Psoas muscle (tissue), 8 donors: ENCODE measurements around the gene CNOT4. TPM values are rescaled to one million over a fixed set of nuclear protein-coding genes. Genes with fewer than 3 reads are reported as not detected.
"Not testable (repeated sequence)": the region's sequence is repeated elsewhere in the genome, so short reads cannot be mapped to it uniquely, and the experiment has no call there.

Experiments
- ATAC-seq, 4 donors: fragments of 200-7000 bp; cut with Tn5 transposase; one replicate each; pipeline ENCODE4 v1.9.1; 2020; ENCODE audit warnings: moderate library complexity in 3 of 4, mild to moderate bottlenecking in 2 of 4
- DNase-seq, 2 donors: peaks; one replicate each; pipeline ENCODE4 v3.0.0-alpha.2; 2020
- H3K27ac ChIP-seq: fragments of 200-600 bp; one replicate; pipeline ENCODE4 v1.8.0; 2022
- H3K27me3 ChIP-seq, 3 donors: fragments of 200-600 bp in 1 of 3; one replicate each; pipeline versions ENCODE4 v1.6.1 to v1.8.0; 2013 to 2022; ENCODE audit warnings: low read length in 2 of 3, mild to moderate bottlenecking in 2 of 3, moderate library complexity in 1 of 3; ENCODE audit not compliant: insufficient read depth in 3 of 3
- H3K36me3 ChIP-seq, 2 donors: fragments of 200-600 bp in 1 of 2; one replicate each; pipeline versions ENCODE4 v1.6.1 to v1.8.0; 2013 to 2022; ENCODE audit warnings: low read depth in 1 of 2, mild to moderate bottlenecking in 1 of 2, moderate library complexity in 1 of 2; ENCODE audit not compliant: insufficient read depth in 1 of 2
- H3K4me1 ChIP-seq: fragments of 200-600 bp; one replicate; pipeline ENCODE4 v1.8.0; 2022
- H3K4me3 ChIP-seq: fragments of 200-600 bp; one replicate; pipeline ENCODE4 v1.8.0; 2022; ENCODE audit warnings: mild to moderate bottlenecking
- H3K9me3 ChIP-seq: fragments of 200-600 bp; one replicate; pipeline ENCODE4 v1.8.0; 2022
- CTCF ChIP-seq: fragments of 200-600 bp; IDR thresholded peaks from one replicate; pipeline ENCODE4 v1.8.0; 2022; ENCODE audit warnings: antibody characterized with exemption
- WGBS, 3 donors: extraction: QIAGEN DNeasy Blood & Tissue Kit; methylation state at CpG; one replicate each; pipeline versions ENCODE4 v1.1.6 to v1.1.7; 2013; 5-methylcytosine and 5-hydroxymethylcytosine counted together
- intact Hi-C, 2 donors: fragments of 100-400 bp; cut with DNase I; formaldehyde crosslinking; loops; one replicate each; pipeline versions ENCODE4 v1.11.0 to v1.14.2; 2022
- polyA plus RNA-seq, 3 donors: library from polyadenylated mRNA; stranded (reverse); fragments of 200-250 nt; gene quantifications; one replicate each; pipeline ENCODE4 v1.2.3, GENCODE V29; 2013
- total RNA-seq, 4 donors: library from RNA; stranded (reverse); fragmentation: NEBNext Ultra II Directional in 2 of 4; extraction: Animal tissue kit (Norgen Biotek cat#: 25700) in 2 of 4; gene quantifications; one replicate each; pipeline versions ENCODE4 v1.2.1 to v1.2.4, GENCODE V29; 2021 to 2023
- donor health status: healthy with polysubstance abuse.
- donor health status: DM: no; HTN: no; CAD: no; lungs with moderate emphysema.
- donor health status: Bipolar disorder and iron deficiency.
- donor health status: healthy.
- donor health status: DM: yes; HTN: yes; CAD: no.
- donor health status: DM: no; HTN: no; CAD: no.
- donor health status: DM: no; HTN: no; CAD: no.
- donor health status: DM: yes; HTN: yes; CAD: no.

Gene CNOT4
- total and polyA plus RNA-seq, 7 donors = 8.3 to 43.7 (median 27.6) TPM

DNA sequence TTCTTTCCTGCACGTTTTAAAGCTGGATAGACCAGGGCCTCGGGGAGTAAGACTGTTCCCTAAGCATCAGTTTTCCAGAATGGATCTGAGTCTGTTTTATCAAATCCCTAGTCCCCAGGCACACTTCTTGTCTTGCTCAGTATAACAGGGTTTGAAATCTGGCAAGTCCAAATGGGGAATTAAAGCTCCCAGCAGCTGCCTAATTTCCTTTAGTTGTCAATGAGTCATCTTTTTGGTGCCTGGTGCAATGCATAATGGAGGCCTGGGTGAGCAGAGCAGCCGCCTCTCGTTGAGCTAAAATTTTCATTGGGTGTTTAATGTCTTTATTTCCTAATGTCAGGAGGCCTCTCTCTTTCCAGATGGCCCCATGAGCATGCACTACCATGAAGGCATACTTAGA is 188.3 kb downstream of the CNOT4 start:
- Histone ChIP-seq H3K27me3 (no peaks in the 10 kb centered on the region), H3K27ac (peak overlapping the region; percentile 36), H3K4me1 (peaks cover 19% of the 10 kb centered on the region), H3K36me3 (no peaks in the 10 kb centered on the region), H3K4me3 (no peak overlapping the region), H3K9me3 (no peaks in the 10 kb centered on the region)
- DNase-seq = no peak
- intact Hi-C loops = no loop called here
- no peak for TF ChIP-seq CTCF
- WGBS, 3 donors = 55 to 61% (median 60%) methylated on average over 4 of the region's 4 CpGs
- ATAC-seq = peak in 3 of 4 donors; percentile 38 to 59 (median 44)

DNA sequence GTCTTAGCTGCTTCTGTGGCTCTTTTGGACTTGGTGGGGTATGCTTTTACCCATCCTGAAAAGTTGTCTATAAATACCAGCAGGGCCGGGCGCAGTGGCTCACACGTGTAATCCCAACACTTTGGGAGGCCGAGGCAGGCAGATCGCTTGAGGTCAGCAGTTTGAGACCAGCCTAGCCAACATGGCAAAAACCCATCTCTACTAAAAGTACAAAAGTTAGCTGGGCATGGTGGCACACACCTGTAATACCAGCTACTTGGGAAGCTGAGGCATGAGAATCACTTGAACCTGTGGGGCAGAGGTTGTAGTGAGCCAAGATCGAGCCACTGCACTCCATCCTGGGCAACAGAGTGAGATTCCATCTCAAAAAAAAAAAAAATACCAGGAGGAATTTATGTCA is 188.9 kb downstream of the CNOT4 start:
- intact Hi-C loops, H3K4me3 ChIP-seq, DNase-seq, H3K27ac ChIP-seq, H3K27me3 ChIP-seq, H3K36me3 ChIP-seq, H3K9me3 ChIP-seq, ATAC-seq: not testable (repeated sequence)
- 79 to 95% (median 79%) methylated on average over 6 of the region's 6 CpGs for WGBS, 3 donors
- peaks cover 19% of the 10 kb centered on the region for H3K4me1 ChIP-seq

DNA sequence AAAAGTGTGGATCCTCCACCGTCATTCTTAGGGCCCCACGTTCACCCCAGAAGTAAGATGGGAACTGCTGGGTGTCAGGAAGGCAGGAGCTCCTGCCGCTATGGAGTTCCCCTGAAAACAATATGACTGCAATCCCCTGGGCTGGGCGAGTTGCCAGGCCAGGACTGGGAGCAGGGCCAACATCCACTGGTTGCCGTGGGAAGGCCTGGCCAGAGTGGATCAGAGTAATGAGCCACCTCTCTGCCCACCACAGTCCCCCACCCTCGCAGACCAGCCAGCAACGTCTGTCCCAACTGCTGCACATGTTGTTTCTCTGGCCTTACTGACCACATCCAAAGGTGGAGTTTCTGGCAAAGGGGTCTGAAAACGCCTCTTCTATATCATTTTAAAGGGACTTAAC is 189.6 kb downstream of the CNOT4 start:
- 11 to 17% (median 12%) methylated on average over 8 of the region's 8 CpGs for WGBS, 3 donors

DNA sequence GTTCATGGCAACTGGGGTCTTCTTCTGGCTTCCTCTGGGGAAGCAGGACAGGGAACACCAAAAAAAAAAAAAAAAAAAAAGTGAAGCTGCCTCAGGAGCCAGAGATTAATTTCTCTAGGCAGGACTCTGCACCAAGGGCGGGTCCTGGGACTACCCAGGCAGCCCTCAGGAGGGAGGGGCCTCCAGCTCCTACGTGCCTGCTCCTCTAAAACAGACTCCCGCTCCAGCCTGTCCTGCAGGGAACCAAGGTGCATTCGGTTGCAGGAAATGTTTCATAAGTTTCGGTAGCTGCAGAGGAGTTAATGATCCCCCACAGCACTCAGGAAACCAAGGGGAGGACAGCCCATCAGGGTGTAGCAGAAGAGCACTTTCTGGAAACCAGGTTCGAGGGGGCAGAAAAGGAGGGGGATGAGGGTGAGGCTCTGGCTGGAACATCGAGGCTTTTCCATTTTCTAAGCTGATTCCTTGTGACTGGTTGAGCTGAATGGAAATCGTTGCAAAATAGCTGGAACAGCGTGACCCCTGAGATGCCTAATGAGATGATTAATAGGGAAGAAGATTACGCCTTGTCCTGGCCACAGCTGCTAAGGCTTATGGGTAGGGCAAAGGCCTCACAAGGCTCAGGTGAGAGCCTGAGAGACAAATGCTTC is 192.1 kb downstream of the CNOT4 start:
- Histone ChIP-seq H3K27ac (no peak overlapping the region), H3K4me1 (peaks cover 19% of the 10 kb centered on the region), H3K9me3 (no peaks in the 10 kb centered on the region), H3K27me3 (no peaks in the 10 kb centered on the region), H3K4me3 (no peak overlapping the region), H3K36me3 (no peaks in the 10 kb centered on the region)
- ATAC-seq (no peak), DNase-seq (peak in 1 of 2 donors; percentile 27)
- intact Hi-C loops = no loop called here
- no peak for TF ChIP-seq CTCF
- WGBS, 3 donors = 68 to 71% (median 71%) methylated on average over 10 of the region's 10 CpGs

More for the DNA sequence above, 189.6 kb downstream of the CNOT4 start:
- DNase-seq = peak; percentile 79 to 81
- H3K9me3 ChIP-seq = no peaks in the 10 kb centered on the region
- peak; percentile 69 to 82 (median 78) for ATAC-seq
- H3K27me3 ChIP-seq = no peaks in the 10 kb centered on the region
- H3K36me3 ChIP-seq = no peaks in the 10 kb centered on the region
- TF ChIP-seq CTCF = no peak
- peaks cover 19% of the 10 kb centered on the region for H3K4me1 ChIP-seq
- intact Hi-C loops = no loop called here
- no peak overlapping the region for H3K4me3 ChIP-seq
- peak overlapping the region; percentile 64 for H3K27ac ChIP-seq

DNA sequence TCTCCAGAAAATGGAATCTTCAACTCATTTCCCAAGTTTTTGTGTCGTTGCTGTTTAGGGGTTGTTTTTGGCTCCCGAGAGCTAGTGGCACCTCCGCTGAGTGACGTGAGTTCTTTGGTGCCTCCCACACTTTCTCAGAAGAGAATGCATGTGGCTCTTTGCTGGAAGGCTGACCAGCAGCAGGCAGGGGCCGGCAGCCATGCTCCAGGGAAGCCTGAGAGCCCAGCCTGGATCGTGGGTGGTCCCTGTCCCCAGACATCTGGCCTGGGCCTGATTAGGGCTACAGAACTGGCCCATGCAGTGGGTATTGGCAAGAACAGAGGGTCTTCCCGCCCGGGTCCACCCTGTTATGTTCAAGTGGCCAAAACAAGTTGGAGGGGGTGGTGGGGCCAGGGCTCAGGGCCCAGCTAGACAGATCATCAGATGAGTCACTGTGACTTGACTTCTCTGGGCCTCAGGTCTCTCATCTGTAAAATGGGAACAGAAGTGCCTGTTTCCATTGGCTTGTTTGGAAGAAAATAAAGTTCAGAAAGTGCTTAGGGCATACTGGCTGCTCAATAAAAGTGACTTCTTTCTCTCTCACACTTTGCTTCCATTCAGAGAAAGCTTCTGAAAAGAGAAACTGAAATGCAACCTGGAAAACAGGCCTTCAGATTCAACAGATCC is 193.1 kb downstream of the CNOT4 start:
- no peak for TF ChIP-seq CTCF
- 62 to 74% (median 63%) methylated on average over 8 of the region's 8 CpGs for WGBS, 3 donors
- no peaks in the 10 kb centered on the region for H3K36me3 ChIP-seq
- no peak for ATAC-seq
- peaks cover 19% of the 10 kb centered on the region for H3K4me1 ChIP-seq
- no peaks in the 10 kb centered on the region for H3K9me3 ChIP-seq
- no peak overlapping the region for H3K4me3 ChIP-seq
- DNase-seq = peak in 1 of 2 donors; percentile 43
- intact Hi-C loops = no loop called here
- H3K27me3 ChIP-seq = no peaks in the 10 kb centered on the region
- no peak overlapping the region for H3K27ac ChIP-seq
